HL-60 (cell line): ENCODE measurements around the gene SNAP91.

ENCODE experiments used
- CTCF ChIP-seq: IDR thresholded peaks from one replicate; pipeline ENCODE4 v1.5.1; 2011; ENCODE audit warnings: low read length, control low read depth, inconsistent platforms; ENCODE audit not compliant: insufficient read depth
- GABPA ChIP-seq: IDR thresholded peaks from 2 replicates; pipeline ENCODE4 v1.6.1; 2012; ENCODE audit warnings: low read depth
- POLR2AphosphoS5 ChIP-seq: IDR thresholded peaks from 2 replicates; pipeline ENCODE4 v1.6.1; 2012; ENCODE audit warnings: low read depth
- SPI1 ChIP-seq: IDR thresholded peaks from 2 replicates; pipeline ENCODE4 v1.6.1; 2012; ENCODE audit warnings: low read depth, mild to moderate bottlenecking, borderline replicate concordance
- TF ChIP-seq, protein P1 (sequence below): IDR thresholded peaks from 2 replicates; pipeline ENCODE4 v1.6.1; 2012; ENCODE audit warnings: low read depth; ENCODE audit not compliant: insufficient replicate concordance

- TF ChIP-seq CTCF, result no peak
- no peak for TF ChIP-seq POLR2AphosphoS5
- no peak for TF ChIP-seq GABPA
- TF ChIP-seq, protein P1, sequence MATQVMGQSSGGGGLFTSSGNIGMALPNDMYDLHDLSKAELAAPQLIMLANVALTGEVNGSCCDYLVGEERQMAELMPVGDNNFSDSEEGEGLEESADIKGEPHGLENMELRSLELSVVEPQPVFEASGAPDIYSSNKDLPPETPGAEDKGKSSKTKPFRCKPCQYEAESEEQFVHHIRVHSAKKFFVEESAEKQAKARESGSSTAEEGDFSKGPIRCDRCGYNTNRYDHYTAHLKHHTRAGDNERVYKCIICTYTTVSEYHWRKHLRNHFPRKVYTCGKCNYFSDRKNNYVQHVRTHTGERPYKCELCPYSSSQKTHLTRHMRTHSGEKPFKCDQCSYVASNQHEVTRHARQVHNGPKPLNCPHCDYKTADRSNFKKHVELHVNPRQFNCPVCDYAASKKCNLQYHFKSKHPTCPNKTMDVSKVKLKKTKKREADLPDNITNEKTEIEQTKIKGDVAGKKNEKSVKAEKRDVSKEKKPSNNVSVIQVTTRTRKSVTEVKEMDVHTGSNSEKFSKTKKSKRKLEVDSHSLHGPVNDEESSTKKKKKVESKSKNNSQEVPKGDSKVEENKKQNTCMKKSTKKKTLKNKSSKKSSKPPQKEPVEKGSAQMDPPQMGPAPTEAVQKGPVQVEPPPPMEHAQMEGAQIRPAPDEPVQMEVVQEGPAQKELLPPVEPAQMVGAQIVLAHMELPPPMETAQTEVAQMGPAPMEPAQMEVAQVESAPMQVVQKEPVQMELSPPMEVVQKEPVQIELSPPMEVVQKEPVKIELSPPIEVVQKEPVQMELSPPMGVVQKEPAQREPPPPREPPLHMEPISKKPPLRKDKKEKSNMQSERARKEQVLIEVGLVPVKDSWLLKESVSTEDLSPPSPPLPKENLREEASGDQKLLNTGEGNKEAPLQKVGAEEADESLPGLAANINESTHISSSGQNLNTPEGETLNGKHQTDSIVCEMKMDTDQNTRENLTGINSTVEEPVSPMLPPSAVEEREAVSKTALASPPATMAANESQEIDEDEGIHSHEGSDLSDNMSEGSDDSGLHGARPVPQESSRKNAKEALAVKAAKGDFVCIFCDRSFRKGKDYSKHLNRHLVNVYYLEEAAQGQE, result no peak
- no peak for TF ChIP-seq SPI1
Observed at GRCh38 chr6:83702749-83703148, 6.2 kb downstream of the SNAP91 start.
